GM18870 (cell line): ENCODE results near the gene TBC1D26.
"Not testable (repeated sequence)": the region's sequence is repeated elsewhere in the genome, so short reads cannot be mapped to it uniquely, and the experiment has no call there.

Experiments
- ATAC-seq: cut with Tn5 transposase; IDR thresholded peaks from one replicate; pipeline ENCODE4 v1.9.1; 2021; ENCODE audit warnings: moderate library complexity; ENCODE audit not compliant: unreplicated experiment

TBC1D26 gene

GRCh38 chr17:15742921-15743320 is 10.8 kb downstream of the TBC1D26 start:
- ATAC-seq, result no peak

- no peak for ATAC-seq
Measured at GRCh38 chr17:15744074-15744676, 12.1 kb downstream of the TBC1D26 start.

- ATAC-seq, result no peak
Measured at GRCh38 chr17:15744885-15745284, 12.8 kb downstream of the TBC1D26 start.

- ATAC-seq, result not testable (repeated sequence)
Measured at GRCh38 chr17:15749403-15749802, 17.3 kb downstream of the TBC1D26 start.

- ATAC-seq, result not testable (repeated sequence)
Measured at GRCh38 chr17:15768865-15769533, 36.9 kb downstream of the TBC1D26 start.

GRCh38 chr17:15770679-15771078 is 38.6 kb downstream of the TBC1D26 start:
- ATAC-seq, result not testable (repeated sequence)

GRCh38 chr17:15776871-15777270 is 44.8 kb downstream of the TBC1D26 start:
- no peak for ATAC-seq

GRCh38 chr17:15777297-15777696 is 45.2 kb downstream of the TBC1D26 start:
- no peak for ATAC-seq

GRCh38 chr17:15777717-15778116 is 45.6 kb downstream of the TBC1D26 start:
- ATAC-seq, result no peak

GRCh38 chr17:15779119-15779518 is 47.0 kb downstream of the TBC1D26 start:
- ATAC-seq, result no peak

- ATAC-seq, result no peak
Measured at GRCh38 chr17:15780188-15780587, 48.1 kb downstream of the TBC1D26 start.

GRCh38 chr17:15782866-15783265 is 50.8 kb downstream of the TBC1D26 start:
- no peak for ATAC-seq

- ATAC-seq, result no peak
Measured at GRCh38 chr17:15783461-15783860, 51.4 kb downstream of the TBC1D26 start.

GRCh38 chr17:15784351-15784750 is 52.3 kb downstream of the TBC1D26 start:
- ATAC-seq, result not testable (repeated sequence)

- ATAC-seq, result not testable (repeated sequence)
Measured at GRCh38 chr17:15787363-15788075, 55.4 kb downstream of the TBC1D26 start.

GRCh38 chr17:15788365-15788764 is 56.3 kb downstream of the TBC1D26 start:
- not testable (repeated sequence) for ATAC-seq
